ENCODE data around the gene PRDM2.

PRDM2 gene

GRCh38 chr1:13763991-13764390 is 64.0 kb downstream of the PRDM2 start:
- no peak for DNase-seq (ENCODE audit: low read depth)

DNA sequence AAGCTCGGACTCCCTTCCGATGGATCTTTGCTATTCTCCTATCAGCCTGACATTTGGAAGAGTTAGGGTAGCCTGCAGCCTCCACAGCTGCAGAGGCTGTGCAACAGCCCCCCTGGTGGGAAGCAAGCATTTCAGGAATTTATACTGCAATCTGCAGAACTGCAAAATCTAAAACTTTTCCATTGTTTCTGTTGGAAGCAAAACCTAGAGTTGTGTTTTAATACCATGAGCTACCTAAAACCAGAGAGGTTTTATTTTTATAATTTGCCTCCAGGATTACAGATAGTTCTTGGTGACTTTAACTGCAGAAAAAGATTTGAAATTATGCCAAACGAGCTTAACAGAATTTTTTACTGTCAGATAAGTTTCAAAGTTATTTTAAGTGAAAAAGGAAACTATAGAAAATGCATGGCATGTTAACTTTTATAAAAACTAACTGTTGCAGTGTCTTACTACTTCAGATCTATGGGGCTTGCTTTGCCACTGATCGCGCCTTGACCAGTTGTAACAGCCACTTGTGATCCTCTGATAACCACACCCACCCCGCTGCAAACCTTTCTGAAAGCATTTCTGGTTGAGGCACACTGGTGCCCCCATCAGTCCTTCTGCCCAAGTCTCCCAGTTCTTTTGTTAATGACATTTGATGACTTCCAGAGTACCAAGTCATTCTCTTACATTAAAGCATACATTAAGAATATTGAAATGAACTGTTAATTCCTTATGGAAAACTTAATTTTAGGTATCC is 64.8 kb downstream of the PRDM2 start:
- DNase-seq (ENCODE audit: low read depth), result no peak

DNA sequence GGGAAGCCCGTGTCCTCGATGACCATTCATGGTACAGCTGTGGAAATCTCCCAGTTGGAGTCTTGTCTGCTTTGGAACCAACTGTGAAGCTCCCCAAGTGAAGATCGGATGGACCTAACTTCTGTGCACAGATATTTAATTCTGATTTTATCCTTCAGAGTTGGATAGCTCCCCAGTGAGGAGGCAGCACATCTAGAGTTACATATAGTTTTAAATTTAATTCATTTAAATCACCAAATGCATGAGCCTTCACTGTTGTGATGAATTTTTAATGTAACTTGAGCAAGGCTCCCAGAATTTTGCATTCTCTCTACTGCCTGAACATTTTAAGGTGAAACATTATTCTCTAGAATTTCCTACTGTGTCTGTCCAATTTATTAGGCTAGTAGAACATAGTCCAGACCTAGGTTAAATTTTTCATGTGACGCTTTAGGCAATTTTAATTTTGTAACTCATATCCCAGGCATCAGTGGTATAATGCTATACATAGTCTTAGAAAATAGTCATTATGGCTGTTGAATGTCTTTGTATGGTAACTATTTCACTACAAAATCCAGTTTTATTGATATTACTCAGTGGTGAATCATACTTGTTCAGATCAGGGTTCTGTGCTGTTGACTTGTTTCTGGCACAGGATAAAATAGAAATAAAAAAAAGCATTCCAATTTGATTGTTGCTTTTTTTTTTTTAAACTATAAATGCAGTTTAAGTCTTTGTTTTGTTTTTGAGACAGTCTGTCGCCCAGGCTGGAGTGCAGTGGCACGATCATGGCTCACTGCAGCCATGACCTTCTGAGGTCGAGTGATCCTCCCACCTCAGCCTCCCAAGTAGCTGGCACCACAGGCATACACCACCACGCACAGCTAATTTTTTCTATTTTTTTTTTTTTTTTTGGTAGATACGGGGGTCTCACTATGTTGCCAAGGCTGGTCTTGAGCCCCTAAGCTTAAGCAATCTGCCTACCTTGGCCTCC is 66.9 kb downstream of the PRDM2 start:
- no peak for DNase-seq (ENCODE audit: low read depth)

GRCh38 chr1:13769212-13769611 is 69.2 kb downstream of the PRDM2 start:
- no peak for DNase-seq (ENCODE audit: low read depth)

DNA sequence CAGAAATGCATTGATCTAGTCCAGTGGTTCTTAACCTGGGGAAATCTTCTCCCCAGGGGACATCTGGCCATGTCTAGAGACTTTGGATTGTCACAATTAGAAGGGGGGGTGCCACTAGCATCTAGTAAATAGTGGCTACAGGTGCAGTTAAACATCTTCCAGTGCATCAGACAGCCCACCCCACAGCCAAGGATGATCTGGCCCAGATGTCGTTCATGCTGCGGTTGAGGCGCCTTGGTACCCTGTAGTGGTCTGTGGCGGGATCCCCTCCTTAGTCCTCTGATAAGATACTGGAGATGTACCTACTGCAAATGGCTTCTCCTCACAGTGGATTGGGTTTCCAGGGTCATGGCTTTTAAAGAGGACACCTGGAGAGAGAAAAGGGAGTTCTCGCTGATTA is 69.8 kb downstream of the PRDM2 start:
- DNase-seq (ENCODE audit: low read depth), result no peak

DNA sequence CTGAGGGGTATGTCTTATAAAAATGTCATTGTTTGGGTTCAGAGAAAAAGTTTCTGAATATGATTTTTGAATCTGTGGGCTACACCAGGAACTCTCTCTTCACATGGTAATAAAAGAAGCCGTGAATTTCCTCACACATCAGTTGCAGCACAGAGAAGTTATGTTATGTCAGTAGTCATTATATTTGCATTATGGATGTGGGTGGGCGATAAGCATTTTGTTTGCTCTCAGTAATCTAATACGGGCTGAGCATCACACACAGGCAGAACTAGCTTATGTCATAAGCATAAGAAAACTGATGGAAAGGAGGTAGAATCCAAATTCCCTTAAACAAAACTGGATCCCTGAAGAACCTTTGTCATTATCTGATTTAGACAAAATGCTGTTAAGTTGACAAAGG is 70.8 kb downstream of the PRDM2 start:
- DNase-seq (ENCODE audit: low read depth), result no peak

GRCh38 chr1:13771745-13772144 is 71.8 kb downstream of the PRDM2 start:
- DNase-seq (ENCODE audit: low read depth), result no peak

DNA sequence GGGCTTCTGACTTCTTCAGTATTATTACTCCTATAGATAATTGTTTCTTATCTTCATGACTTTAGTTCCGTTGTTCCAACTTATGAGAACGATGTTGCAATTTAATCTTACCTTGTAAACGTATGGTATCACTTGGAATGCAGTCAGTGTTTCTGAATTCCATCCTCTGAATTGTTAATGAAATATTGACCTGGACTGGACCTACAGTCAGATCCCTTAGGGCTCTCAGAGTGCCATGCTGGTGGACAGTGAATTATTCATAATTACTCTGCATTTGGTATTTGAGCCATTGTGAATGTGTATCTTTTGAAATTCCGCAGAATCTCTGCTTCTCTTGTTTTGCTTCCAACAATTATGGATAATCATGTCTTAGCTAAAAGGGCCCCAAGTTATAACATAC is 72.3 kb downstream of the PRDM2 start:
- DNase-seq (ENCODE audit: low read depth), result no peak

DNA sequence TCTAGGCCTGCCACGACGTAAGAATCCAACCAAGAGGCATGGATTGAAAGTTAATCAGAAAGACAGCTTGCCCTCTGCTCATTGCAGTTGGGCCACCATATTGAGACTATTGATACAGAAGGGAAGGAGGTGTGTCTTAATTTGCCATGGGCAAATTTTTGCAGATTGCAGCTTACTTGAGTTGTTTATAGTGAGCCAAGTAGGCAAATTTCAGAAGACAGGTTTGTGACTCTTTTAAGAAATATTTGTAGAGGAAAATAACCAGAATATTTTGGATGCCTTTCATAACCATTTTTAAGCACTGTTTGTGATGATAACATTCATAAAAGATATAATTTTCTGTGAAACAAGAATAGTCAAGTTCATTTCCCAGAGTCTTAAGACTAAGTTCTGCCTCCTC is 74.1 kb downstream of the PRDM2 start:
- DNase-seq (ENCODE audit: low read depth), result no peak

GRCh38 chr1:13775459-13775858 is 75.5 kb downstream of the PRDM2 start:
- DNase-seq (ENCODE audit: low read depth), result no peak

GRCh38 chr1:13775916-13776315 is 75.9 kb downstream of the PRDM2 start:
- no peak for DNase-seq (ENCODE audit: low read depth)

GRCh38 chr1:13778431-13778830 is 78.4 kb downstream of the PRDM2 start:
- DNase-seq (ENCODE audit: low read depth), result no peak

DNA sequence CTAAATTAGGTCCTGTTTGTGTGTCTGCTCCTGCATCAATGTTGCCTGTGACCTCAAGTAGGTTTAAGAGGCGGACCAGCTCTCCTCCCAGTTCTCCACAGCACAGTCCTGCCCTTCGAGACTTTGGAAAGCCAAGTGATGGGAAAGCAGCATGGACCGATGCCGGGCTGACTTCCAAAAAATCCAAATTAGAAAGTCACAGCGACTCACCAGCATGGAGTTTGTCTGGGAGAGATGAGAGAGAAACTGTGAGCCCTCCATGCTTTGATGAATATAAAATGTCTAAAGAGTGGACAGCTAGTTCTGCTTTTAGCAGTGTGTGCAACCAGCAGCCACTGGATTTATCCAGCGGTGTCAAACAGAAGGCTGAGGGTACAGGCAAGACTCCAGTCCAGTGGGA is 79.9 kb downstream of the PRDM2 start:
- DNase-seq (ENCODE audit: low read depth), result no peak

DNA sequence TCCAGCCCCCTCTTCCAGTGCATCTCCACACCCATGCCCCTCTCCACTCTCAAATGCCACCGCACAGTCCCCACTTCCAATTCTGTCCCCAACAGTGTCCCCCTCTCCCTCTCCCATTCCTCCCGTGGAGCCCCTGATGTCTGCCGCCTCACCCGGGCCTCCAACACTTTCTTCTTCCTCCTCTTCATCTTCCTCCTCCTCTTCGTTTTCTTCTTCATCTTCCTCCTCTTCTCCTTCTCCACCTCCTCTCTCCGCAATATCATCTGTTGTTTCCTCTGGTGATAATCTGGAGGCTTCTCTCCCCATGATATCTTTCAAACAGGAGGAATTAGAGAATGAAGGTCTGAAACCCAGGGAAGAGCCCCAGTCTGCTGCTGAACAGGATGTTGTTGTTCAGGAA is 80.8 kb downstream of the PRDM2 start:
- no peak for DNase-seq (ENCODE audit: low read depth)

GRCh38 chr1:13781228-13781627 is 81.2 kb downstream of the PRDM2 start:
- DNase-seq (ENCODE audit: low read depth), result no peak

DNA sequence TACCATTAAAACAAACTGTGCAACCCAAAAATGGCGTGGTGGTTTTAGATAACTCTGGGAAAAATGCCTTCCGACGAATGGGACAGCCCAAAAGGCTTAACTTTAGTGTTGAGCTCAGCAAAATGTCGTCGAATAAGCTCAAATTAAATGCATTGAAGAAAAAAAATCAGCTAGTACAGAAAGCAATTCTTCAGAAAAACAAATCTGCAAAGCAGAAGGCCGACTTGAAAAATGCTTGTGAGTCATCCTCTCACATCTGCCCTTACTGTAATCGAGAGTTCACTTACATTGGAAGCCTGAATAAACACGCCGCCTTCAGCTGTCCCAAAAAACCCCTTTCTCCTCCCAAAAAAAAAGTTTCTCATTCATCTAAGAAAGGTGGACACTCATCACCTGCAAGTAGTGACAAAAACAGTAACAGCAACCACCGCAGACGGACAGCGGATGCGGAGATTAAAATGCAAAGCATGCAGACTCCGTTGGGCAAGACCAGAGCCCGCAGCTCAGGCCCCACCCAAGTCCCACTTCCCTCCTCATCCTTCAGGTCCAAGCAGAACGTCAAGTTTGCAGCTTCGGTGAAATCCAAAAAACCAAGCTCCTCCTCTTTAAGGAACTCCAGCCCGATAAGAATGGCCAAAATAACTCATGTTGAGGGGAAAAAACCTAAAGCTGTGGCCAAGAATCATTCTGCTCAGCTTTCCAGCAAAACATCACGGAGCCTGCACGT is 82.1 kb downstream of the PRDM2 start:
- no peak for DNase-seq (ENCODE audit: low read depth)

GRCh38 chr1:13782634-13783360 is 82.8 kb downstream of the PRDM2 start:
- DNase-seq (ENCODE audit: low read depth), result no peak

GRCh38 chr1:13783551-13783950 is 83.6 kb downstream of the PRDM2 start:
- DNase-seq (ENCODE audit: low read depth), result no peak

DNA sequence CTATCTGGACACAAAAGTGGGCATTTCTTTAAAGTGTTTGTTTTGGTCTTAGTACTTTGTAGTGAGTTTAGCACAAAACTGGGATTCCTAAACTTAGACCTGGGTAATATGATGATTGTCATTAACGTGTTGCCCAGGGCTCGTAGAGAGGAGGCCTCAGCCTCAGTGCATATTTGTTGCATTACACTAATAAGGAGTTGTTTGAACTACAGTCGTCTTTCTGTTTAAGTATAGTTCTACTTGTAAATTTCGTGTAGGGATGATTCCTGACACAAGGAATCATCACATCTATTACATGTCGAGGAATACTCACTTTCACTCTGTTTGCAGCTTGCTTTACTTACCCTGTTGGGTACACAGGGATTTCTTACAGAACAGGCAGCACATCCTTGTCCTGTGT is 85.0 kb downstream of the PRDM2 start:
- no peak for DNase-seq (ENCODE audit: low read depth)

- DNase-seq (ENCODE audit: low read depth), result no peak
Measured at GRCh38 chr1:13786541-13786940, 86.6 kb downstream of the PRDM2 start.

- DNase-seq (ENCODE audit: low read depth), result no peak
Measured at GRCh38 chr1:13788795-13789194, 88.8 kb downstream of the PRDM2 start.
